SK-N-SH (cell line): Measurements from ENCODE around the gene GNG12.

Experiments
- CTCF ChIP-seq: fragments of 200-600 bp; sonication (generic); IDR thresholded peaks from 2 replicates; pipeline ENCODE4 v1.6.1; 2017; ENCODE audit warnings: antibody characterized with exemption, mild to moderate bottlenecking, moderate library complexity
- EP300 ChIP-seq, 2 experiments: IDR thresholded peaks; 2 replicates each; pipeline versions ENCODE4 v1.4.0 to v1.6.1; 2012; ENCODE audit warnings: borderline replicate concordance in 1 of 2, low read depth in 1 of 2, low read length in 1 of 2
- EZH2phosphoT487 ChIP-seq: fragments of 200-600 bp; sonication (generic); IDR thresholded peaks from 2 replicates; pipeline ENCODE4 v1.6.1; 2017; ENCODE audit warnings: low read depth, mixed run types, mild to moderate bottlenecking, antibody characterized with exemption, moderate library complexity, borderline replicate concordance
- GATA2 ChIP-seq: sonication (generic); formaldehyde crosslinking; IDR thresholded peaks from 2 replicates; pipeline ENCODE4 v1.5.0; 2020; ENCODE audit warnings: mild to moderate bottlenecking, missing genetic modification reagents
- POLR2AphosphoS5 ChIP-seq: IDR thresholded peaks from 2 replicates; pipeline ENCODE4 v1.6.1; 2012; ENCODE audit warnings: low read depth, low read length
- TAF1 ChIP-seq: IDR thresholded peaks from 2 replicates; pipeline ENCODE4 v1.6.1; 2012; ENCODE audit warnings: low read depth, mild to moderate bottlenecking, low read length, moderate library complexity, borderline replicate concordance

GRCh38 chr1:67821263-67821662 lies 12.0 kb downstream of the GNG12 start:
- TF ChIP-seq GATA2 (CRISPR knock-in tag): no peak
- no peak for TF ChIP-seq TAF1
- TF ChIP-seq EP300 (IDR thresholded peaks at IDR 0.05; ENCODE audit: borderline replicate concordance in 1 of 2, low read depth in 1 of 2, low read length in 1 of 2): no peak
- no peak for TF ChIP-seq POLR2AphosphoS5
- TF ChIP-seq EZH2phosphoT487: no peak
- no peak for TF ChIP-seq CTCF
